Activated T-cell treated with anti-CD3 and anti-CD28 coated beads, Interleukin-2, amount 50 U/mL, for 24 hours (primary cell): ENCODE measurements around the gene NCAPD2.

Experiments used
- DNase-seq: peaks from one replicate; pipeline ENCODE4 v3.0.0-alpha.2; 2020
- H3K27ac Mint-ChIP-seq: 2 replicates; pipeline ENCODE4 v1.8.0; 2020; ENCODE audit warnings: mild to moderate bottlenecking, mixed read lengths
- H3K27me3 Mint-ChIP-seq: 2 replicates; pipeline ENCODE4 v1.8.0; 2020; ENCODE audit warnings: mixed read lengths
- H3K36me3 Mint-ChIP-seq: 2 replicates; pipeline ENCODE4 v1.8.0; 2020; ENCODE audit warnings: low read depth, mixed read lengths
- H3K4me1 Mint-ChIP-seq: 2 replicates; pipeline ENCODE4 v1.8.0; 2020; ENCODE audit warnings: low read depth, mixed read lengths
- H3K4me3 Mint-ChIP-seq: 2 replicates; pipeline ENCODE4 v1.8.0; 2020; ENCODE audit warnings: mild to moderate bottlenecking, moderate library complexity, mixed read lengths
- H3K9me3 Mint-ChIP-seq: 2 replicates; pipeline ENCODE4 v1.8.0; 2020; ENCODE audit warnings: mixed read lengths

Gene NCAPD2

DNA sequence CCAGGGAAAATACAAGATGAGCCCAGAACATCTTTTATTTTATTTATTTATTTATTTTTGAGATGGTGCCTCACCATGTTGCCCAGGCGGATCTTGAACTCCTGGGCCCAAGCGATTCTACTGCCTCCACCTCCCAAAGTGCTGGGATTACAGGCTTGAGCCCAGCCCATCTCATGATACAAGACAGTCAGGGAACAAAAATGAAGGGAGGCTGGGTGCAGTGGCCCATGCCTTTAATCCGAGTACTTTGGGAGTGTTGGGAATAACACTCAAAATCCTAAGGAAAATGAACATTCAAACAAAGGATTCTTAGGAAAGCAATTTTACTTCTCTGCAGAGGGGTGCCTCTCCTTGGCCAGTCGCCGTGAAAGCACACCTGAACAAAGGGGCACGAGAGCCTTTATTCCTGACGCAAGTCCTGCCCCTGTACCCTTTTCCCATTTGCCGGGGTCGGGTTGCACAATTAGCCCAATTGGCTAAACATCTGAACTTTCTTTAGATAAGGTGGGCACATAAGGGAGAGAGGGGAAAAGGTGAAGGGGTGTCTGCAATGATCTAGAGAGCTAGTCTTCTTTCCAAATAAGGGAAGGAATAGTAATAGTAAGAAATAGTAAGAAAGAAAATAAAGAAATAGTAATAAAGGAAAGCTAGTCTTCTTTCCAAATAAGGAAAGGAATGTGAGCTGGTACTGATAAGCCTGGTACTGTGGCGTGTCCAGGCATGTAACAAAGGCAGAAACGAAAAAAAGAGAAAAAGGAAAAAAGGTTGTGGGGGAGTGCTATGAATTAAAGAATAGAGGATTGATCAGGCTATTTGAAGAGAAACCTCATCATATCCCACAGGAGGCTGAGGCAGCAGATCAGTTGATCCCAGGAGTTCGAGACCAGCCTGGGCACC lies 13.4 kb downstream of the NCAPD2 start:
- no peak overlapping the region for H3K4me3 Mint-ChIP-seq
- no peak overlapping the region for H3K27ac Mint-ChIP-seq
- no peaks in the 10 kb centered on the region for H3K27me3 Mint-ChIP-seq
- no peak for DNase-seq
- no peaks in the 10 kb centered on the region for H3K9me3 Mint-ChIP-seq
- H3K36me3 Mint-ChIP-seq = peaks cover 70% of the 10 kb centered on the region
- no peaks in the 10 kb centered on the region for H3K4me1 Mint-ChIP-seq

- no peak for DNase-seq
- Mint-ChIP-seq H3K9me3 (no peaks in the 10 kb centered on the region), H3K36me3 (peaks cover 76% of the 10 kb centered on the region), H3K4me1 (no peaks in the 10 kb centered on the region), H3K27ac (no peak overlapping the region), H3K27me3 (no peaks in the 10 kb centered on the region), H3K4me3 (no peak overlapping the region)
Measured at GRCh38 chr12:6508087-6508486, 14.2 kb downstream of the NCAPD2 start.

- no peaks in the 10 kb centered on the region for H3K27me3 Mint-ChIP-seq
- no peaks in the 10 kb centered on the region for H3K4me1 Mint-ChIP-seq
Measured at GRCh38 chr12:6520186-6520585, 26.3 kb downstream of the NCAPD2 start.

GRCh38 chr12:6522193-6522592 lies 28.3 kb downstream of the NCAPD2 start:
- no peaks in the 10 kb centered on the region for H3K27me3 Mint-ChIP-seq
- H3K36me3 Mint-ChIP-seq = peaks cover 96% of the 10 kb centered on the region
- H3K9me3 Mint-ChIP-seq = no peaks in the 10 kb centered on the region
- DNase-seq = no peak
- H3K27ac Mint-ChIP-seq = no peak overlapping the region
- H3K4me3 Mint-ChIP-seq = no peak overlapping the region
- no peaks in the 10 kb centered on the region for H3K4me1 Mint-ChIP-seq

More at GRCh38 chr12:6520186-6520585, 26.3 kb downstream of the NCAPD2 start:
- H3K36me3 Mint-ChIP-seq = peaks cover 95% of the 10 kb centered on the region
- H3K27ac Mint-ChIP-seq = peak overlapping the region; percentile 82
- H3K4me3 Mint-ChIP-seq = no peak overlapping the region
- no peak for DNase-seq
- H3K9me3 Mint-ChIP-seq = no peaks in the 10 kb centered on the region

- H3K4me1 Mint-ChIP-seq = no peaks in the 10 kb centered on the region
- DNase-seq = no peak
- H3K9me3 Mint-ChIP-seq = no peaks in the 10 kb centered on the region
- peaks cover 96% of the 10 kb centered on the region for H3K36me3 Mint-ChIP-seq
- peak overlapping the region; percentile 74 for H3K27ac Mint-ChIP-seq
- H3K4me3 Mint-ChIP-seq = no peak overlapping the region
- no peaks in the 10 kb centered on the region for H3K27me3 Mint-ChIP-seq
Measured at GRCh38 chr12:6523708-6524107, 29.8 kb downstream of the NCAPD2 start.

DNA sequence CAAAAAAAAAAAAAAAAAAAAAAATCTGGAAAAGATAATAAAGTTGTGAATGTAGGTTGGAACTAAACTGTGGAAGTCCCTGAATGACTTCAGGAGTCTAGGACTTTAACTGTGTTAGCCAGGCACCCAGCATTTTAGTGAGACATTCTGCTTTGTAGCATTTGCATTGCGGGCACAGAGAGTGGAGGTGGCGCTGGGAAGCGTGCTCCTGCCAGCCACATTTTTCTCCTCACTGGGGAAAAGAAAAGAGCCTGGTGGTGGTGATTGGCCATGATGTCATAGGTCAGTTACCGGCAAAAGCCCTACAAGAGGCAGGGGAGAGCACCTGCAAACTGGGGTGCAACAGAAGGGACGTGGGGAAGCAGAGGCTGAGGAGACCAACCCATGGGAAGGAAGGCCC lies 30.7 kb downstream of the NCAPD2 start:
- H3K27me3 Mint-ChIP-seq = no peaks in the 10 kb centered on the region
- no peaks in the 10 kb centered on the region for H3K9me3 Mint-ChIP-seq
- no peak overlapping the region for H3K27ac Mint-ChIP-seq
- H3K4me3 Mint-ChIP-seq = no peak overlapping the region
- no peak for DNase-seq
- H3K4me1 Mint-ChIP-seq = no peaks in the 10 kb centered on the region
- H3K36me3 Mint-ChIP-seq = peaks cover 98% of the 10 kb centered on the region

DNA sequence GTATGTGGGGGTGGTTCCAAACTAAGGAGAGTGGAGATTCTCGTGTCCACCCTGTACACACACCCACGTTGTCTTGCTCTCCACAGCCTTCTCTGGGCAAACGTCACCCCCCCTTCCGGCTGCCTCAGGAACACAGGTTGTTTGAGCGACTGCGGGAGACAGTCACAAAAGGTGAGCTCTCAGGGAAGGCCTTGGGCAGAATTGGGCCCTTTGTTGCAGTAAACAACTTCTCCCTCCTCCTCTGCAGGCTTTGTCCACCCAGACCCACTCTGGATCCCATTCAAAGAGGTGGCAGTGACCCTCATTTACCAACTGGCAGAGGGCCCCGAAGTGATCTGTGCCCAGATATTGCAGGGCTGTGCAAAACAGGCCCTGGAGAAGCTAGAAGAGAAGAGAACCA lies 32.3 kb downstream of the NCAPD2 start:
- peak overlapping the region; percentile 19 for H3K27ac Mint-ChIP-seq
- H3K9me3 Mint-ChIP-seq = no peaks in the 10 kb centered on the region
- H3K4me1 Mint-ChIP-seq = peaks cover 7% of the 10 kb centered on the region
- no peak for DNase-seq
- H3K27me3 Mint-ChIP-seq = no peaks in the 10 kb centered on the region
- peaks cover 99% of the 10 kb centered on the region for H3K36me3 Mint-ChIP-seq
- H3K4me3 Mint-ChIP-seq = no peak overlapping the region

GRCh38 chr12:6526766-6527525 lies 33.0 kb downstream of the NCAPD2 start:
- no peak overlapping the region for H3K27ac Mint-ChIP-seq
- H3K27me3 Mint-ChIP-seq = no peaks in the 10 kb centered on the region
- peaks cover 11% of the 10 kb centered on the region for H3K4me1 Mint-ChIP-seq
- no peaks in the 10 kb centered on the region for H3K9me3 Mint-ChIP-seq
- no peak overlapping the region for H3K4me3 Mint-ChIP-seq
- DNase-seq = no peak
- peaks cover 99% of the 10 kb centered on the region for H3K36me3 Mint-ChIP-seq

GRCh38 chr12:6527711-6528110 lies 33.8 kb downstream of the NCAPD2 start:
- Mint-ChIP-seq H3K27ac (peak overlapping the region; percentile 63), H3K9me3 (no peaks in the 10 kb centered on the region), H3K36me3 (peaks cover 99% of the 10 kb centered on the region), H3K4me1 (peaks cover 18% of the 10 kb centered on the region), H3K4me3 (no peak overlapping the region), H3K27me3 (no peaks in the 10 kb centered on the region)
- no peak for DNase-seq

DNA sequence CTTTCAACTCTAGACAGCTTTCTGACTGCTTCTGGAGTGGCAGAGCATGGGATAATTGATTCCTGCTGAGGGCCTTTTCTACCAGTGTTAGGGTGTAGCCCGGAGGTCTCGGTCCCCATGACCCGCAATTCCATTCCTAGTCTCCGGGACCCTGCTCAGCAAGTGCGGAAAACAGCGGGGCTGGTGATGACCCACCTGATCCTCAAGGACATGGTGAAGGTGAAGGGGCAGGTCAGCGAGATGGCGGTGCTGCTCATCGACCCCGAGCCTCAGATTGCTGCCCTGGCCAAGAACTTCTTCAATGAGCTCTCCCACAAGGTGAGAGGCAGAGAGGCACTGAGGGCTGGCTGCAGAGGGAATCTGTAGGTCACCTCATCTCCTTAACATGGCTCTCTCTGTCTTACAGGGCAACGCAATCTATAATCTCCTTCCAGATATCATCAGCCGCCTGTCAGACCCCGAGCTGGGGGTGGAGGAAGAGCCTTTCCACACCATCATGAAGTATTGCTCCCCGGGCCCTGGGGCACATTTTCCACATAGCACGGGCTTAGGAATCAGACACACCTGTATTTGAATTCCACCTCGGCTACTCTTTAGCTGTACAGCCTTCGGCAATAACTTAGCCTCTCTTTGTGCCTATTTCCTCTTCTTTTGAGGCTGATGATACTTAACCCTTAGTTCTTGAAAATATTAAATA lies 34.8 kb downstream of the NCAPD2 start:
- Mint-ChIP-seq H3K9me3 (no peaks in the 10 kb centered on the region), H3K27ac (peak overlapping the region; percentile 37), H3K4me1 (peaks cover 23% of the 10 kb centered on the region), H3K27me3 (no peaks in the 10 kb centered on the region), H3K36me3 (peaks cover 99% of the 10 kb centered on the region), H3K4me3 (no peak overlapping the region)
- no peak for DNase-seq

DNA sequence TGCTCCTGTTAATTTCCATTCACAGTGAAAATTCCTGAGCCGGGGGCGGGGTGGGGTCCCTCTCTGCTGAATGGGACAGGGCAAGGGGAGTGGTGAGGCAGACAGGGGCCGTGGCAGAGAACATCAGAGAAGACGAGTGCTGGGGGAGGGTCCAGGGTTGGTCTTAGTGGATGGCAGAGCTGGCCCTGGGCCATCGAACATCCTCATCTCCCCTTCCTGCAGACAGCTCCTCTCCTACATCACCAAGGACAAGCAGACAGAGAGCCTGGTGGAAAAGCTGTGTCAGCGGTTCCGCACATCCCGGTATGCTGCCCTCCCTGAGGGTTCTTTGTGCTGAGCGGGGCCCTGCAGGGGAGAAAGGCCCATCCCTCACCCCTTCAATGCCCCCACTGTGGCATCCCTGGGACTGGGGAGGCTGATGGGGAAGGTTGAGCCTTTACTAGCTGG lies 35.4 kb downstream of the NCAPD2 start:
- Mint-ChIP-seq H3K36me3 (peaks cover 97% of the 10 kb centered on the region), H3K27ac (no peak overlapping the region), H3K4me3 (no peak overlapping the region), H3K27me3 (no peaks in the 10 kb centered on the region), H3K9me3 (no peaks in the 10 kb centered on the region), H3K4me1 (peaks cover 23% of the 10 kb centered on the region)
- DNase-seq = no peak

DNA sequence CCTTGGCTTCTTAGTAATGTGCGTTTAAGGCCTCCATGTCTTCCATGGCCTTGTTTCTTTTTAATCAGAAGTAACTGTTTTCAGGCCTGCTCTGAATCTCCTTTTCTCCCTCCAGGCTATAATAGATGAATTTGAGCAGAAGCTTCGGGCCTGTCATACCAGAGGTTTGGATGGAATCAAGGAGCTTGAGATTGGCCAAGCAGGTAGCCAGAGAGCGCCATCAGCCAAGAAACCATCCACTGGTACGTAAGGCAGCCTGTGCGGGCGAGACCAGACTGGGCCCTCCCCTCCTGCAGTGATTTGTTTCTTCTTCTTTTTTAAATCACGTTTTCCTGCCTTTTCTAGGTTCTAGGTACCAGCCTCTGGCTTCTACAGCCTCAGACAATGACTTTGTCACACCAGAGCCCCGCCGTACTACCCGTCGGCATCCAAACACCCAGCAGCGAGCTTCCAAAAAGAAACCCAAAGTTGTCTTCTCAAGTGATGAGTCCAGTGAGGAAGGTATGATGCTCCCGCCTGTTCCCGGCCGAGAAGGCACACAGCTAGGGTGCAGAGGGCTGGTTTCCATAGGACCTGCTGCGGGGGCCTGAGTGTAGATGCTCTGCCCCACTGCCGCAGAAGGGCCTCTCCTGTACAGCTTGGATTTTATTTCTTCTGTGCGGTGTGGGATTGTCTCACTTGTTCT lies 36.8 kb downstream of the NCAPD2 start:
- H3K4me3 Mint-ChIP-seq = no peak overlapping the region
- no peak for DNase-seq
- H3K27ac Mint-ChIP-seq = peak overlapping the region; percentile 77
- H3K9me3 Mint-ChIP-seq = no peaks in the 10 kb centered on the region
- H3K36me3 Mint-ChIP-seq = peaks cover 97% of the 10 kb centered on the region
- H3K27me3 Mint-ChIP-seq = no peaks in the 10 kb centered on the region
- peaks cover 23% of the 10 kb centered on the region for H3K4me1 Mint-ChIP-seq

DNA sequence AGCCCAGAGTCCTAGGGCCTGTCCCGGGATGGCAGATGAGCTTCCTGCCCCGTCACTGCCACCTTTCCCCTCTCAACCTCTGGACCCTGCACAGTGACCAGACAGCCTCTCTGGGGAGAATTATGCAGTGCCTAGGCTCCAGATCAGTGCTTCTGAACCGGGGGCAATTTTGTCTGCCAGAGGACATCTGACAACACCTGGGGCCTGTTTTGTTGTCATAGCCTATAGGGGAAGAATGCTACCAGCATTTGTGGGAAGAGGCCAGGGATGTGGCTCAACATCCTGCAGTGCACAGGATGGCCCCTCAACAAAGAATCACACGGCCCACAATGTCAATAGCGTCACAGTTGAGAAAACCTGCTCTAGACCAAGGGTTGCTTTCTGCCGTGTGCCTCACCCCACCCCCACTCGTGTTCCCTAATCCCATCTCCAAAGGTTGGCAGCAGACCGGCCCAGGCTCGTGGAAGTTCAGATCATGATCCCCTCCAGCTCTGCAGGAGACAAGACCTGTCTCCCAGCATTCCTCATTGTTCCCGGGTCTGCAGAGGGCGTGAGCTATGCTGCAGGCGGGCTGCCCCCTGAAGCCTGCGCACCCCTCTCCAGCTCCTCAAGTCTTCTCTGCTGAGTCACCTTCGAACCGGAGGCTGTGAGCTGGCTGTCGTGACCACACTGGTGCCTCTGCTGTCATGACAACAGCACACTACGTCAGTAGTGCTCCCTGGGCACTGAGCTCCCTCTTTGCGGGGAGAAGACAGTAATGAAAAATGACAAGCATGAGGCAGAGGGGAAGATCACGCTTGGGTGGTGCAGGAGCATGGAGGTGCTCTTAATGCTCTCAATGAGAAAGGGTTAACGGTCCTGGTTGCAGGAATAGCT lies 38.4 kb downstream of the NCAPD2 start:
- Mint-ChIP-seq H3K9me3 (no peaks in the 10 kb centered on the region), H3K4me1 (peaks cover 33% of the 10 kb centered on the region), H3K4me3 (peak overlapping the region; percentile 92), H3K27me3 (no peaks in the 10 kb centered on the region), H3K36me3 (peaks cover 97% of the 10 kb centered on the region), H3K27ac (peak overlapping the region; percentile 99)
- DNase-seq = peak; percentile 86
